Natural killer cell (primary cell): ENCODE results near the gene SERPINA12. TPM values are rescaled to one million over a fixed set of nuclear protein-coding genes. Genes with fewer than 3 reads are reported as not detected.

Source experiments
- ATAC-seq, 3 donors: fragments of 150-1000 bp in 2 of 3; fragments of 200-7000 bp in 1 of 3; cut with Tn5 transposase; 1 replicate in 1 of 3; 2 replicates in 2 of 3; pipeline ENCODE4 v1.10.0; 2021; ENCODE audit warnings: mild to moderate bottlenecking in 2 of 3, moderate library complexity in 2 of 3
- DNase-seq, 2 donors: peaks; one replicate each; pipeline versions ENCODE4 v3.0.0 to v3.0.0-alpha.2; 2013 to 2021; ENCODE audit warnings: mixed read lengths in 1 of 2
- H3K27ac ChIP-seq: one replicate; pipeline ENCODE4 v1.5.1; 2013; ENCODE audit warnings: mild to moderate bottlenecking, low read length
- H3K27me3 ChIP-seq: one replicate; pipeline ENCODE4 v1.6.1; 2013; ENCODE audit warnings: low read length; ENCODE audit not compliant: control insufficient read depth, insufficient read depth
- H3K36me3 ChIP-seq: one replicate; pipeline ENCODE4 v1.6.1; 2013; ENCODE audit warnings: low read length; ENCODE audit not compliant: control insufficient read depth, insufficient read depth
- H3K4me1 ChIP-seq: one replicate; pipeline ENCODE4 v1.6.1; 2013; ENCODE audit warnings: low read length; ENCODE audit not compliant: control insufficient read depth, insufficient read depth
- H3K4me3 ChIP-seq: one replicate; pipeline ENCODE4 v1.5.1; 2013; ENCODE audit warnings: low read length
- H3K9me3 ChIP-seq: one replicate; pipeline ENCODE4 v1.6.1; 2013; ENCODE audit warnings: low read length; ENCODE audit not compliant: control insufficient read depth, insufficient read depth
- H3K27ac Mint-ChIP-seq, 2 donors: one replicate each; pipeline ENCODE4 v1.8.0; 2022; ENCODE audit warnings: mild to moderate bottlenecking in 2 of 2, mixed read lengths in 2 of 2, moderate library complexity in 1 of 2
- H3K27me3 Mint-ChIP-seq, 2 donors: one replicate each; pipeline ENCODE4 v1.8.0; 2022; ENCODE audit warnings: low read depth in 2 of 2, mixed read lengths in 2 of 2
- H3K36me3 Mint-ChIP-seq: one replicate; pipeline ENCODE4 v1.8.0; 2022; ENCODE audit warnings: mixed read lengths
- H3K4me1 Mint-ChIP-seq, 2 donors: one replicate each; pipeline ENCODE4 v1.8.0; 2022; ENCODE audit warnings: mixed read lengths in 2 of 2
- H3K4me3 Mint-ChIP-seq: one replicate; pipeline ENCODE4 v1.8.0; 2022; ENCODE audit warnings: mild to moderate bottlenecking, moderate library complexity, mixed read lengths
- H3K9me3 Mint-ChIP-seq, 2 donors: one replicate each; pipeline ENCODE4 v1.8.0; 2022; ENCODE audit warnings: mixed read lengths in 2 of 2
- CTCF ChIP-seq: fragments of 200-600 bp; IDR thresholded peaks from one replicate; pipeline ENCODE4 v1.8.0; 2022; ENCODE audit warnings: antibody characterized with exemption
- WGBS: methylation state at CpG from one replicate; pipeline ENCODE4 v1.1.7; 2013; ENCODE audit warnings: missing lambda C conversion rate; ENCODE audit not compliant: insufficient coverage; 5-methylcytosine and 5-hydroxymethylcytosine counted together
- intact Hi-C: fragments of 100-400 bp; cut with micrococcal nuclease; formaldehyde crosslinking; loops from one replicate; pipeline ENCODE4 v1.14.2; 2022
- total RNA-seq, 4 donors: library from RNA; stranded (reverse); fragments of 120-200 nt in 1 of 4; gene quantifications; one replicate each; pipeline versions ENCODE4 v1.2.3 to v1.2.4, GENCODE V29; 2013 to 2022

Gene SERPINA12
- total RNA-seq, 3 donors from 2014 or later (not counting 1 experiment from before 2014, with no cell fraction given): not detected

GRCh38 chr14:94555991-94556390, 46.7 kb upstream of the SERPINA12 start:
- no peaks in the 10 kb centered on the region for H3K27me3 ChIP-seq
- peaks cover 7 to 32% of the 10 kb centered on the region in 2 donors for H3K27me3 Mint-ChIP-seq
- peaks cover 2% of the 10 kb centered on the region for H3K9me3 ChIP-seq
- H3K9me3 Mint-ChIP-seq: no peaks in the 10 kb centered on the region
- no peaks in the 10 kb centered on the region for H3K36me3 ChIP-seq
- no peak overlapping the region for H3K4me3 ChIP-seq
- H3K4me1 ChIP-seq: no peaks in the 10 kb centered on the region
- H3K4me1 Mint-ChIP-seq: no peaks in the 10 kb centered on the region
- H3K27ac Mint-ChIP-seq: no peak overlapping the region
- no peak for TF ChIP-seq CTCF
- no peaks in the 10 kb centered on the region for H3K36me3 Mint-ChIP-seq
- no peak overlapping the region for H3K4me3 Mint-ChIP-seq
- intact Hi-C loops: no loop called here
- no peak overlapping the region for H3K27ac ChIP-seq
- WGBS: 93% methylated on average over 9 of the region's 9 CpGs
- DNase-seq (no peak), ATAC-seq (no peak)

GRCh38 chr14:94550041-94550440, 40.8 kb upstream of the SERPINA12 start:
- Mint-ChIP-seq H3K27me3 (peaks cover 4 to 27% of the 10 kb centered on the region in 2 donors), H3K4me1 (no peaks in the 10 kb centered on the region), H3K27ac (no peak overlapping the region), H3K36me3 (no peaks in the 10 kb centered on the region), H3K9me3 (no peaks in the 10 kb centered on the region), H3K4me3 (no peak overlapping the region)
- ATAC-seq (no peak), DNase-seq (no peak)
- no peaks in the 10 kb centered on the region for H3K36me3 ChIP-seq
- no peak for TF ChIP-seq CTCF
- peaks cover 4% of the 10 kb centered on the region for H3K27me3 ChIP-seq
- no peak overlapping the region for H3K4me3 ChIP-seq
- 76% methylated on average over 7 of the region's 8 CpGs for WGBS
- no peaks in the 10 kb centered on the region for H3K9me3 ChIP-seq
- intact Hi-C loops: no loop called here
- H3K27ac ChIP-seq: no peak overlapping the region
- no peaks in the 10 kb centered on the region for H3K4me1 ChIP-seq

- DNase-seq: peak; percentile 38 to 54
- no peaks in the 10 kb centered on the region for H3K4me1 Mint-ChIP-seq
- Histone ChIP-seq H3K9me3 (no peaks in the 10 kb centered on the region), H3K4me1 (no peaks in the 10 kb centered on the region), H3K27ac (no peak overlapping the region), H3K27me3 (peaks cover 4% of the 10 kb centered on the region), H3K36me3 (no peaks in the 10 kb centered on the region), H3K4me3 (no peak overlapping the region)
- intact Hi-C loops: no loop called here
- no peak overlapping the region for H3K27ac Mint-ChIP-seq
- no peak overlapping the region for H3K4me3 Mint-ChIP-seq
- 26% methylated on average over 23 of the region's 24 CpGs for WGBS
- ATAC-seq: peak in 2 of 3 donors; percentile 55 to 73
- H3K27me3 Mint-ChIP-seq: peaks cover under 1 to 19% of the 10 kb centered on the region in 2 donors
- no peaks in the 10 kb centered on the region for H3K36me3 Mint-ChIP-seq
- peak; percentile 75 for TF ChIP-seq CTCF
- no peaks in the 10 kb centered on the region for H3K9me3 Mint-ChIP-seq
These were observed 40.0 kb upstream of the SERPINA12 start for GRCh38 chr14:94548999-94549985.
